ENCODE data around the gene STK10. TPM values are rescaled to one million over a fixed set of nuclear protein-coding genes. Genes with fewer than 3 reads are reported as not detected.
A peak's percentile ranks its signal among the peaks of the same experiment; 100 is the strongest.

The STK10 gene
- total and polyA plus RNA-seq, 2 donors: 10.6 to 20.8 TPM

- DNase-seq (ENCODE audit: extremely low spot score): no peak
- Histone ChIP-seq H3K4me3 (ENCODE audit: low read depth, low read length) (peak overlapping the region; percentile 3), H3K27ac (ENCODE audit: low read depth) (peak overlapping the region; percentile 28), H3K36me3 (ENCODE audit: insufficient read depth) (no peaks in the 10 kb centered on the region), H3K4me1 (ENCODE audit: insufficient read depth) (peaks cover 2% of the 10 kb centered on the region)
- 15% methylated on average over 17 of the region's 17 CpGs for WGBS
Measured at GRCh38 chr5:172110921-172111851, 76.8 kb downstream of the STK10 start.

GRCh38 chr5:172110260-172110815 lies 77.7 kb downstream of the STK10 start:
- Histone ChIP-seq H3K27ac (ENCODE audit: low read depth) (no peak overlapping the region), H3K4me1 (ENCODE audit: insufficient read depth) (peaks cover 2% of the 10 kb centered on the region), H3K4me3 (ENCODE audit: low read depth, low read length) (no peak overlapping the region), H3K36me3 (ENCODE audit: insufficient read depth) (no peaks in the 10 kb centered on the region)
- DNase-seq (ENCODE audit: extremely low spot score): no peak
- WGBS: 55% methylated on average over 14 of the region's 14 CpGs

GRCh38 chr5:172109749-172110148 lies 78.3 kb downstream of the STK10 start:
- 70% methylated on average over 8 of the region's 8 CpGs for WGBS
- H3K27ac ChIP-seq (ENCODE audit: low read depth): no peak overlapping the region
- peaks cover 2% of the 10 kb centered on the region for H3K4me1 ChIP-seq (ENCODE audit: insufficient read depth)
- no peaks in the 10 kb centered on the region for H3K36me3 ChIP-seq (ENCODE audit: insufficient read depth)
- no peak overlapping the region for H3K4me3 ChIP-seq (ENCODE audit: low read depth, low read length)
- DNase-seq (ENCODE audit: extremely low spot score): no peak

DNA sequence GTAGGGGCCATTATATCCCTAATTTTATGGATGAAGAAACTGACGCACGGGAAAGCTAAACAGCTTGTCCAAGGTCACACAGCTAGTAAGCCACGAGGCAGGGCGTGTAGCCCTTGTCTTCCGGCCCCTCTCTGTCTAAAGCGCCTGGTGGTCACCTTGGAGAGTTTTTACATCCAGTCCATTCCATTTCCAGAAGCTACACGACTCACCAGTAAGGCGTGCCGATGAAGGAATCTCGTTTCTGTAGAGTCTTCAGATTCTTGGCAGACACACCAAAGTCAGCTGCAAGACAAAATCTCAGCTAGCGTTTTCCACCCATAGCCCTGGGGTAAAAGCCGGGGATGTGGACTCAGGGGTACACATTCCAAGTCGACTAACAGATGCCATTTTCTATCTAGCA lies 80.5 kb downstream of the STK10 start:
- Histone ChIP-seq H3K27ac (ENCODE audit: low read depth) (no peak overlapping the region), H3K36me3 (ENCODE audit: insufficient read depth) (no peaks in the 10 kb centered on the region)
- no peak for DNase-seq (ENCODE audit: extremely low spot score)

DNA sequence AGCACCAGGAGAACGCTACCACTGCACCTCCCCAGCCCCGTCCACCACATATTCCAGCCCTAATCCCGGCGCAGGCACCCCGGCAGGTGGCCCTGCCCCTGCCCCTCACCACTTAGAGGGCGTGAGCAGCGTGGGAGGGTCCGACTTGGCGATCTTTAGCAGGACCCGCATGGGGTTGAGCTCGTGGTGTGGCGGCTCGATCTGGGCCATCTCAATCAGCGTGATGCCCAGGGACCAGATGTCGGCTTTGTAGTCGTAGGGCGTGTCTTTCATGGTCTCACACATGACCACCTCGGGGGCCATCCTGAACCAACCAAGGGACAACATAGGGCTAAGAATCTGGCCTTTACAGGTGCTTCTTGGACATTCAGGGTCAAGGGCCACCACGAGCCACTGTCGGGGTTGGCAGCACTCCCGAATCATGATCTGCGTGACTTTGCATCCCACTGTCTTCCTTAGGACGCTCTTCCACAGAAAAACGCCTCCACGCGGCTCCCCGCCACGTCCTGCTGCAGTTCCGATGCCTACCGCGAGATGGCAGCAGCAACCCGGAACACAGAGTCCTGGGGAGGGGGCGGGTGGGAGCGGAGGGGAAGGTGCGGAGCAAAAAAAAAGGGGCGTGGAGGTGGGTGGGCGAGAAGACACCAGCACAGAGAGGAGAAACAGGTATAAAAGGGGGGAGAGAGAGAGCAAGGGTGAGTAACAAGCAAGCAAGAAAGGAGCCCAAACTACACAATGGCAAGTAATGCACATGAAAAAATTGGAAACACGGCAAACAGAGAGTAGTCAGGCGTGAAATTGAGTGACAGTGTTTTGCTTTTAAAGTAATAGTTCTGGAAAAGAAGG lies 81.3 kb downstream of the STK10 start:
- no peak for DNase-seq (ENCODE audit: extremely low spot score)
- no peak overlapping the region for H3K4me3 ChIP-seq (ENCODE audit: low read depth, low read length)
- peaks cover 2% of the 10 kb centered on the region for H3K4me1 ChIP-seq (ENCODE audit: insufficient read depth)
- no peak overlapping the region for H3K27ac ChIP-seq (ENCODE audit: low read depth)
- WGBS: 30% methylated on average over 39 of the region's 39 CpGs
- H3K36me3 ChIP-seq (ENCODE audit: insufficient read depth): no peaks in the 10 kb centered on the region

More for the DNA sequence above, 80.5 kb downstream of the STK10 start:
- 24% methylated on average over 13 of the region's 13 CpGs for WGBS
- peaks cover 2% of the 10 kb centered on the region for H3K4me1 ChIP-seq (ENCODE audit: insufficient read depth)
- no peak overlapping the region for H3K4me3 ChIP-seq (ENCODE audit: low read depth, low read length)

GRCh38 chr5:172105811-172106210 lies 82.2 kb downstream of the STK10 start:
- H3K36me3 ChIP-seq (ENCODE audit: insufficient read depth): no peaks in the 10 kb centered on the region
- no peak overlapping the region for H3K4me3 ChIP-seq (ENCODE audit: low read depth, low read length)
- WGBS: 92% methylated on average over 14 of the region's 14 CpGs
- no peak for DNase-seq (ENCODE audit: extremely low spot score)
- H3K27ac ChIP-seq (ENCODE audit: low read depth): no peak overlapping the region
- peaks cover 2% of the 10 kb centered on the region for H3K4me1 ChIP-seq (ENCODE audit: insufficient read depth)

- H3K27ac ChIP-seq (ENCODE audit: low read depth): no peak overlapping the region
- DNase-seq (ENCODE audit: extremely low spot score): no peak
- WGBS: 88% methylated on average over 17 of the region's 17 CpGs
Measured at GRCh38 chr5:172104801-172105701, 83.0 kb downstream of the STK10 start.

GRCh38 chr5:172104021-172104420 lies 84.0 kb downstream of the STK10 start:
- 86% methylated on average over 11 of the region's 11 CpGs for WGBS

More at GRCh38 chr5:172104801-172105701, 83.0 kb downstream of the STK10 start:
- H3K4me3 ChIP-seq (ENCODE audit: low read depth, low read length): no peak overlapping the region
- no peaks in the 10 kb centered on the region for H3K36me3 ChIP-seq (ENCODE audit: insufficient read depth)
- peaks cover 2% of the 10 kb centered on the region for H3K4me1 ChIP-seq (ENCODE audit: insufficient read depth)

DNA sequence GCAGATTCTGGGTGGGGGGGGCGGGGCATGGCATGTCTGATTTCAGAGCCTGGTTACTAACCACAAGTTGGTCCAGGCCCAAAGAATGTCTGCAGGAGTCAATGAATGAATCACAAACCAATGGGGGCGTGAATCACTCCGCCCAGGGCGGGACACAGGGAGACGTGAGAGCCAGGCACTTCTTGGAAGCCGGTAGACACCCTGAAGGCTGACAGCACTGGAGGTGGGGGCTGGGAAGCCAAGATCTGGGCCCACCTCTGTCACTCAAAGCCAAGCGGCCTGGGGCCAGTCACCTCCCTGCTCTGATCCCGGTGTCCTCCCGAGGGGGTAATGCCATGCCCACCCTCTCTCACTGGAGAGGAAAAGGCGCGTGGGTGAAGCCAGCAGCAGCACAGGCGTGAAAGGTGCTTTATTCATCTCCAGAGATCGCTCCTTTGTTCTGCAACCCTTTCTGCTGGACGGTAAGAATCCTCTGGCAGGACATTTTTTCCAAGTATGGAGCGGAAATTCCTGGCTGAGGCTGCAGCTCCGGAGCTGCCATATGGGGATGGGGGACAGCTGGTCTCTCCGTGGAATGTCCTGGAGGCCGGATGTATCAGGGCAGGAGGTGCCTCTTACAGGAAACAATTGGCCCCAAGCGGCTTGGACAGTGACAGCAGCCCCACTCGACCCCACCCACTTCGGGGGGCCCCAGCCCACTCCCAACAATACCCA lies 85.0 kb downstream of the STK10 start:
- Histone ChIP-seq H3K4me3 (ENCODE audit: low read depth, low read length) (no peak overlapping the region), H3K4me1 (ENCODE audit: insufficient read depth) (peaks cover 2% of the 10 kb centered on the region), H3K36me3 (ENCODE audit: insufficient read depth) (no peaks in the 10 kb centered on the region), H3K27ac (ENCODE audit: low read depth) (no peak overlapping the region)
- DNase-seq (ENCODE audit: extremely low spot score): no peak
- 24% methylated on average over 21 of the region's 21 CpGs for whole genome bisulfite sequencing

More at GRCh38 chr5:172104021-172104420, 84.0 kb downstream of the STK10 start:
- no peak for DNase-seq (ENCODE audit: extremely low spot score)
- no peak overlapping the region for H3K4me3 ChIP-seq (ENCODE audit: low read depth, low read length)
- H3K4me1 ChIP-seq (ENCODE audit: insufficient read depth): peaks cover 2% of the 10 kb centered on the region
- no peak overlapping the region for H3K27ac ChIP-seq (ENCODE audit: low read depth)
- H3K36me3 ChIP-seq (ENCODE audit: insufficient read depth): no peaks in the 10 kb centered on the region

- WGBS: 90% methylated on average over 22 of the region's 22 CpGs
- no peak overlapping the region for H3K27ac ChIP-seq (ENCODE audit: low read depth)
- DNase-seq (ENCODE audit: extremely low spot score): no peak
- no peak overlapping the region for H3K4me3 ChIP-seq (ENCODE audit: low read depth, low read length)
- no peaks in the 10 kb centered on the region for H3K36me3 ChIP-seq (ENCODE audit: insufficient read depth)
- peaks cover 2% of the 10 kb centered on the region for H3K4me1 ChIP-seq (ENCODE audit: insufficient read depth)
Measured at GRCh38 chr5:172102218-172102870, 85.7 kb downstream of the STK10 start.

DNA sequence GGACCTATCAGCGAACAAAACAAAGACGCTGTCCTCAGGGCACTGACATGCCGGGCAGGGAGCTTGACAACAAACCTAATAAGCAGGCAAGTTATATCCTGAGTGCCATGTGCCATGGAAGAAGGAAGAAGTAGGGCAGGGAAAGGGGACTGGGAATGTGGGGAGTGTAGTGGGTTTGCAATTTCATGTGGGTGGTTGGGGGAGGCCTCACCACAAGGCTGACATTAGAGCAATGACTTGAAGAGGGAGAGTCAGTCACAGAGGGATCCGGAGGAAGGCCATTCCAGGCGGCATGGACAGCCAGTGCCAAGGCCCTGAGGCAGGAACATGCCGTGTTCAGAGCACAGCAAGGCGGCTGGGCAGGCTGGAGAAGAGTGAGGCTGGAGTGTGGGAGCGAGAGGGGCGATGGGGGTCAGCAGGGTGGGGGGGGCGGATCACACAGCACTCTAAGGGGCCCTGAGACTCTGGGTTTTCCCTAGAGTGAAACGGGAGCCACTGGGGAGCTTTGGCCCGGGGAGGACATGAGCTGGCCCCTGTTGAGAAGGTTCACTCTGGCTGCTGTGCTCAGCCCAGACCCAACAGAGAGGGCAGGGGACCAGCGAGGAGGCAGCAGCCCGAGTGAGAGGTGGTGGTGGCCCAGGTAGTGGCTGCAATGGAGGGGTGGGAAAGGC lies 86.3 kb downstream of the STK10 start:
- no peaks in the 10 kb centered on the region for H3K36me3 ChIP-seq (ENCODE audit: insufficient read depth)
- no peak overlapping the region for H3K27ac ChIP-seq (ENCODE audit: low read depth)
- H3K4me3 ChIP-seq (ENCODE audit: low read depth, low read length): no peak overlapping the region
- WGBS: 96% methylated on average over 14 of the region's 14 CpGs
- peaks cover under 1% of the 10 kb centered on the region for H3K4me1 ChIP-seq (ENCODE audit: insufficient read depth)
- no peak for DNase-seq (ENCODE audit: extremely low spot score)

Measured in urinary bladder (tissue), 4 donors.